ENCODE data around the gene ODAM.
A peak's percentile ranks its signal among the peaks of the same experiment; 100 is the strongest.
"Not testable (repeated sequence)": the region's sequence is repeated elsewhere in the genome, so short reads cannot be mapped to it uniquely, and the experiment has no call there.

ODAM gene

GRCh38 chr4:70195425-70195824 is at the start of gene ODAM:
ODAM (plus strand) TSS chr4:70195725; CDS start chr4:70196544, 819 bp downstream.
- no peak for DNase-seq

DNA sequence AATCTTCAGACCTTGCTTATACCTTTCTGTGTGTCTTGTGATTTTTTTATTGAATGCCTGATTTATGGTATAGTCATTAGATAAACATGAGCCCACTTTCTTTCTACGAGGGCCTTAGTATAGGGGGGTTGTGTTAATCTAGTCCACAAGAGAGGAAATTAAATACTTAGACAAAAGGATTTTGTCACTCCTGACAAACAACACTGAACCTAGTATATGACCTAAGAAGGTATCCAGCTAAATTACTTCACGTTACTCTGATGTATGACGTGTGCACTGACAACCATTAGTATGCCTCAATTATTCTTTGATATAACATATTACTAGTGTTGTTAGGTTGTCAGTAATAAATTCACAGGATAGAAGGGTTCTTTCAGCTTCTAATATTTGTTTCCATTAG is 44.3 kb upstream of the ODAM start:
- DNase-seq = no peak

DNA sequence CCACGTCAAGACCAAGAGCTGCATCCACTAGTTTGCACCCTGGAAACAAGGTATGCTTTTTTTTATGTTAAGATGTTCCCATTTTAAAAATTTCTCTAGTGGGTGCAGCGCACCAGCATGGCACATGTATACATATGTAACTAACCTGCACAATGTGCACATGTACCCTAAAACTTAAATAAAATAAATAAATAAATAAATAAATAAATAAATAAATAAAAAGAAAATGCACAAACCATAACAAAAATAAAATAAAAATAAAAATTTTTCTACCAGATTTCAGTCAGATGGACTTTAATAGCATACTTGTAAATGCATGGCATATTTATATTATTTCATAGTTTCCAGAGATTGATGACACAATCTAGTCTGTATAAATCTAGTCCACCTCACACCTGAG is 43.4 kb upstream of the ODAM start:
- DNase-seq = no peak

GRCh38 chr4:70153937-70154336 is 41.6 kb upstream of the ODAM start, which contains the start of gene PRR27:
PRR27 (plus strand) TSS chr4:70154237; CDS start chr4:70154376, 139 bp downstream.
- no peak for DNase-seq

- no peak for DNase-seq
These were observed 36.9 kb upstream of the ODAM start for GRCh38 chr4:70158576-70158975.

DNA sequence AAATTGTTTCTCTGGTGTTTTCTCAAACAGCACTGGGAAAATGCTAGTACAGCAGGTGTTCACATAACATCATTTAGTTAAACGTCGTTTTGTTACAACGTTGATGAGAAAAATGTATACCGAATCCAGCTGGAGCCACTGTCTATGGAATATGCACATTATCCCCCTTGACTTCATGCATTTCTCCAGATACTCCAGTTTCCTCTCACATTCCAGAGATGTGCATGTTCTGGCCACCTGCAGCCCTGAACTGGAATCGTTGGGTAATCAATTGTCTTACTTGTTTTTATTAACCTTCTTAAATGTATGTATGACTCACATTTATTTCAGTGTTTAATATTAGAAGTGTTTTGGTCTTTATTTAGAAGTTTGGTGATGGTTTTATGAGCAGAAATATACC is 18.4 kb upstream of the ODAM start:
- DNase-seq = no peak

DNA sequence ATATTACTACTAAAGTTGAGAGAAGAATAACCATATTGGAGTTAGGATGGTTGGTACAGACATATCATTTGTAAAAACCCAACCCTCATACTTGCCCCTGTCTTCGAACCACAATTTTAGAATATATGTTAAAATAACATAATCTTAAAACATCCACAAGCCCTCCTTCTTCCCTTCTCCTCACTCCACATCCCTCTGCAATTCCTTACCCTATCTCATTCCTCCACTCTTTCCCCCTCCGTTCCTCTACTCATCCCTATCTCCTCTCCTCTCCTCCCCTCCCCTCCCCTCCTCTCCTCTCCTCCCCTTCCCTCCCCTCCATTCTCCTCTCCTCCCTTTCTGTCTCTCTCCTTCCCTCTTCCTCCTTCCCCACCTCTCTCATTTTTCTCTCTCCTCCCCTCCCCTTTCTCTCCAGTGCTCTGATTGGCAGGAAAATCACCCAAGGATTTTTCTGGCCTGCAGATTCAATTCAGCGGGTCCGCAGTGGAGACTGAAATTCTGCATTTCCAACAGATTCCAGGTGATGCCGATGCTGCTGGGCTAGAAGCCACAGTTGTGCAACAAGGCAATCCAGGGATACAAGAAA is 17.4 kb upstream of the ODAM start:
- DNase-seq = no peak

DNA sequence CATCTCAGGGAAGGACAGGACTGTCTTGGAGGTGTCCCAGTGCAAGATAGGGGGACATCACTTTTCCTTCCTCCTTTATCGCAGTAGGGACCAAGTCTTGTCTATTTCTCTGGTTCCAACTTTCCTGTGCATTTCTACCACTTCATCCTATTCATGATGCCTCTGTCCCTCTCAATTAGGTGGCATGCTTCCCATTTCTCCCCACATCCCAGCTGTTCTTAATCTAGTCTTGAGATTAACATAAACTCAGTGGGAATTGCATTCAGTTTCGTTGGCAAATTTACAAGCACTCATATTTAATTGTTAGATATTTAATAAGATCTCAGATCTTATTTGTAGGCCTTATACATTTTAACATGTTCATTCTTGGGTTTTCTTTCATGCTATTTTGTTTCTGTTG is 15.7 kb upstream of the ODAM start:
- DNase-seq = no peak

GRCh38 chr4:70181864-70182263 is 13.7 kb upstream of the ODAM start:
- DNase-seq = no peak

- no peak for DNase-seq
These were observed 12.9 kb upstream of the ODAM start for GRCh38 chr4:70182517-70183167.

- peak; percentile 30 for DNase-seq
These were observed 12.2 kb upstream of the ODAM start for GRCh38 chr4:70183168-70183939.

GRCh38 chr4:70183940-70184246 is 11.6 kb upstream of the ODAM start:
- DNase-seq = no peak

DNA sequence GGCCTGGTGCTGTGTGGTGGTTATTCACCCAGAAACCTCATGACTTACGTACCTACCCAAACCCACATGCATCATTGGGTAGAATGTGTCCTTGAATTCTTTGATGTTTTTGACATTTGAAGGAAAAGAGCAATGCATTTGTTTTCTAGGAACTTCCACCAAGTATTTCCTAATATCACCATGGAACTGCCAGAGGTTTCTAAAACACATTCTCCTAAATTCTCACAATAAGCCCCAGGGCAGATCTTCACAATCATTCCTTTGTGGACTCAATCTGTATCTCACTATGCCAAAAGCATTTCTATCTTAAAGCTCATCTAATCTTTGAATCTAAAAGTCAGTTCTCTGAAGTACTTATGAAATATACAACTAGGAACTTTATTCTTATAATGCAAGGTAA is 8.3 kb upstream of the ODAM start:
- no peak for DNase-seq

DNA sequence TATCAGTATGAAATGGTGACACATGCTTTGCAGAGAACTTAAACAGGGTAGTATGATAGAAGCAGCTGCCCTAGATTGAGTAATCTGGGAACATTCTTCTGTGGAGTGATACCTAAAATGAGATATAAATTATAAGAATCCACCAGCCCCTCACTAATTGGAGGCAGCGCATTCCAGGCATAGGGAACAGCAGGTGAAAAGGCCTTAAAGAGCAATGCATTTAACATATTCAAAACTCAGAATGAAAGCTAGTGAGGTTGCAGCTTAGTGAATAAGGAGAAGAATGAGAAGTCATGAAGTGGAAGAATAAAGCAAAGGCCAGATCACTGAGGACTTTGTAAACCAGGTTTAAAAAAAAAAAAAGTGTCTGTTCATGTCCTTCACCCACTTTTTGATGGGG is 4.9 kb upstream of the ODAM start:
- no peak for DNase-seq

- no peak for DNase-seq
These were observed 3.9 kb upstream of the ODAM start for GRCh38 chr4:70191647-70192046.

DNA sequence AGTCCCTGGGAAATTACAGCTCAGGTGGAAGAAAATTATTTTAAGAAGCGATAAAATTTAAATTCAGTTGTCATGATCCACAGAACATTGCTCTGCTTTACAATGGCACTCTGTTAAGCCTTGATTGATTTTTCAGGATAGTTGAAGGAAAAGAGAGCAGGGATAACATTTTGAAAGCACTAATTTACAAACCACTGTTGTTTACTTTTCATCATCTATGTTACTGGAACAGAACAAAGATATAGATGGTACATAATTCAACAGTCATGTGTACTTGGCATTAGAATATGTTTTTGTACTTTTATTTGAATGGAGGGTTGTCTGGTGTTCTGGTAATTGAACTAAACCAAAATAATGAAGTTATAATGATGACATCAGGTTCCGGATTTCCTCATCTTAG is 2.6 kb upstream of the ODAM start:
- no peak for DNase-seq

DNA sequence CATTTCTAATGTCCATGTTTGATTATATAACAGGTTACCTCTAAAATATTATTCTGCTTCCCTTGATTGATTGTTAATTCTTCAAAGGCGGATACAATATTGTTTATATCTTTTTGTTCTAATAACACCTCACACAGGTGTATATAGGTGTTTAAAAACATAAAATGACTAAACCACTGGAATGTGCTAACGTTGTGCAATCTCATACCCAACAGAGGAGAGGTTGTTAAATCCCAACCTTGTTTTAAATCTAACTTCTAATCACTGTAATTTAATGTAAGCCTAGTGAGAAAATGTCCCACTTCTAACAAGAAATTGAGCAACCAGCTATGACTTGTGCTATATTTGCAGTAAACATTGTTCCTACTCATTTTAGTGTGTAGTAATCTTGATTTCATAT is 1.3 kb downstream of the ODAM start:
- DNase-seq = no peak

DNA sequence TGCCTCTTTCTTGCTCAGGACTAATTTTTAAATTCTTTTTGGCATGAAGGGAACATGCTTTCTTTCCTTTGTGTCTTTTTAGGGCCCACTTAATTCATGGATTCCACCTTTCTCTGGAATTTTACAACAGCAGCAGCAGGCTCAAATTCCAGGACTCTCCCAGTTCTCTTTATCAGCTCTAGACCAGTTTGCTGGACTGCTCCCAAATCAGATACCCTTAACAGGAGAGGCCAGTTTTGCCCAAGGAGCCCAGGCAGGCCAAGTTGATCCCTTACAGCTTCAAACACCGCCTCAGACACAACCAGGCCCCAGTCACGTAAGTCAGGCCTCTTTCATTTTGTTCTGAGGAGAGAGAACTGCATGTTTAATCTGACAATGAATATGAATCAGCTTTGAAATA is 2.3 kb downstream of the ODAM start:
- DNase-seq = no peak

DNA sequence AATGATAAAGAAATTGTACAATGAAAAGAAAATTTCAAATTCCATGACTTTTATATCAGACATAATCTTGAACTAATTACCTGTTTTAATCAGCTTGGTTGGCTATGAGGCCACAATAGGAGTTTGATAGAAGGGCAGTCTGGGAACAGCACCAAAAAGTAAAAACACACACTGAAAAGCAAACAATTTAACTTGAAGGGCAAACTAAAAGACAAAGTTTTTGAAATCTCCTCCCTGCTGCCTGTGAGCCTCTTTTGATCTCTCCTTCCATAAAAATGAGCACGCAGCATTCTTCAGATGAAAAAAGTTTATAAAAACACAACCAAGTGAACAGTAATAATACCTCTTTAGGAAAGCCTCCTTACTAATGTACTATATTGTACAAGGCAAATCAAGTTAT is 8.1 kb downstream of the ODAM start:
- DNase-seq = no peak

DNA sequence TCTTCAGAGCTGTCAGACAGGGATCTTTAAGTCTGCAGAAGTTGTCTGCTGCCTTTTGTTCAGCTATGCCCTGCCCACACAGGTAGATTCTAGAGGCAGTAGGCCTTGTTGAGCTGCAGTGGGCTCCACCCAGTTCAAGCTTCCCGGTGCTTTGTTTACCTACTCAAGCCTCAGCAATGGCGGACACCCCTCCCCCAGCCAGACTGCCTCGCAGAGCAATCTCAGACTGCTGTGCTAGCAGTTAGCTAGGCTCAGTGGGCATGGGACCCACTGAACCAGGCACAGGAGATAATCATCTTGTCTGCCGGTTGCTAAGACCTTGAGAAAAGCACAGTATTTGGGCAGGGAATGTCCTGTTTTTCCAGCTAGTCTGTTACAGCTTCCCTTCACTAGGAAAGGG is 17.2 kb downstream of the ODAM start:
- not testable (repeated sequence) for DNase-seq

DNA sequence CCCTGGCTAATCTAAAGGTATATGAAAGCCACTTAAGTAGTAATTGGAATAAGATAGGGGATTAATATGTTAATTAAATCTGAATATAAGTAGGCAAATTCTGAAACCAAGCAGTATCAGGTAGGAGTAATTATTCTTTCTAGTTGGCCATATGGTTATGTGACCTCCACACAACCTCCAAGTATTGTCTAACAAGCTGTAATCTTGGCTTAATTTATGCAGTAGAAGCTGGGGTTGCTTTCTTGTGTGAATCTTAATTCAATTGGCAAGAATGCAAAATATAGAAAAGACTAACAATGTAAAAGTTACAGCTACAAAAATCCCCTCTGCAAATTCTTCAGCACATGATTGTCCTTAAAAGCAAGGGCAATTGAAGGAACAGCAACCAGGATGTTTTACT is 20.6 kb downstream of the ODAM start:
- not testable (repeated sequence) for DNase-seq

DNA sequence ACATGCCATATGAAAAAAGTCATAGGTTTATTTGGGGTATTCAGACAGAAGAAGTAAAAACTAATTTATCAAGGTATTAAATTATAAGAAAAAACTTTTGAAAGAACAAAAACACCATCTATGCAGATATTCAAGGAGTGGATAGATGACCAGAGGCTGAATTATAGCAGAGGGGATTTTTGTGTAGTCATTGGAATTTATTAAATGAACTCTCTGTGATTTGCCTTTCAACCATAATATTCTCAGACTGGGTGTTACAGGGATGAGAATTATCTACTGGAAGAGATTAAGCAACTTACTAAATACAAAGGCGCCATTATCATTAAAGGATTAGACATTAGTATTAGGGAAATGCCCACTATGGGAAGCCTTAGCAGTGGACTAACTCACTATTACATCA is 21.0 kb downstream of the ODAM start:
- DNase-seq = not testable (repeated sequence)

DNA sequence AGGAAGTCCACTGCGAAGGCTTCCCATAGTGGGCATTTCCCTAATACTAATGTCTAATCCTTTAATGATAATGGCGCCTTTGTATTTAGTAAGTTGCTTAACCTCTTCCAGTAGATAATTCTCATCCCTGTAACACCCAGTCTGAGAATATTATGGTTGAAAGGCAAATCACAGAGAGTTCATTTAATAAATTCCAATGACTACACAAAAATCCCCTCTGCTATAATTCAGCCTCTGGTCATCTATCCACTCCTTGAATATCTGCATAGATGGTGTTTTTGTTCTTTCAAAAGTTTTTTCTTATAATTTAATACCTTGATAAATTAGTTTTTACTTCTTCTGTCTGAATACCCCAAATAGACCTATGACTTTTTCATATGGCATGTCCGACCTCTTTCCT is 25.9 kb downstream of the ODAM start:
- not testable (repeated sequence) for DNase-seq

- DNase-seq = not testable (repeated sequence)
These were observed 26.3 kb downstream of the ODAM start for GRCh38 chr4:70221818-70222217.

All from stimulated activated CD4-positive, alpha-beta T cell treated with anti-CD3 and anti-CD28 coated beads, Interleukin-15, amount 100 ng/mL, for 24 hours (primary cell).